ENCODE results near the gene MTHFD1L.
A peak's percentile ranks its signal among the peaks of the same experiment; 100 is the strongest.

The MTHFD1L gene

DNA sequence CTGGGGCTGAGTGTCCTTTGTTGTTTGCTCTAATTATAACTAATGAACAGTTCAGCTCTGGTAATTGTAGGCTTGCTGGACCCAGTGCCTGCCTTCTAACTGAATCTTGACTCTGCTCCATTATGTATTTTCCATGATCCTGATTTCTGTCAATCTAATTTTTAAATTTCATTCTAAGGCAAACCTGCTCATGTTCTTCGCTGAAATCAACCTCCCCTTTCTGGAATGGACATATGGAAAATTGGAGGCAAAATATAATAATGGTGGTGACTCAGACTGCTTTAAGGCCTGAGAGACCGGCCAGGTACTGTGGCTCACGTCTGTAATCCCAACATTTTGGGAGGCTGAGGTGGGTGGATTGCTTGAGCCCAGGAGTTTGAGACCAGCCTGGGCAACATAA, 191.6 kb downstream of the MTHFD1L start:
- Histone ChIP-seq H3K9me3 (ENCODE audit: control insufficient read depth in 5 of 5, low read length in 5 of 5) (no peaks in the 10 kb centered on the region), H3K9ac (ENCODE audit: low read length in 5 of 5) (no peak overlapping the region), H3K4me3 (ENCODE audit: low read depth in 1 of 5, low read length in 5 of 5) (no peak overlapping the region), H3K27ac (ENCODE audit: low read depth, low read length) (peak overlapping the region; percentile 44), H3K36me3 (ENCODE audit: control insufficient read depth in 5 of 5, insufficient read depth in 5 of 5, low read length in 5 of 5) (no peaks in the 10 kb centered on the region), H3K4me1 (ENCODE audit: control insufficient read depth in 5 of 5, insufficient read depth in 5 of 5, low read length in 5 of 5) (peaks cover 0 to 4% (median 0%) of the 10 kb centered on the region in 5 donors), H3K27me3 (ENCODE audit: control insufficient read depth in 5 of 5, insufficient read depth in 4 of 5, low read length in 5 of 5) (no peaks in the 10 kb centered on the region)

DNA sequence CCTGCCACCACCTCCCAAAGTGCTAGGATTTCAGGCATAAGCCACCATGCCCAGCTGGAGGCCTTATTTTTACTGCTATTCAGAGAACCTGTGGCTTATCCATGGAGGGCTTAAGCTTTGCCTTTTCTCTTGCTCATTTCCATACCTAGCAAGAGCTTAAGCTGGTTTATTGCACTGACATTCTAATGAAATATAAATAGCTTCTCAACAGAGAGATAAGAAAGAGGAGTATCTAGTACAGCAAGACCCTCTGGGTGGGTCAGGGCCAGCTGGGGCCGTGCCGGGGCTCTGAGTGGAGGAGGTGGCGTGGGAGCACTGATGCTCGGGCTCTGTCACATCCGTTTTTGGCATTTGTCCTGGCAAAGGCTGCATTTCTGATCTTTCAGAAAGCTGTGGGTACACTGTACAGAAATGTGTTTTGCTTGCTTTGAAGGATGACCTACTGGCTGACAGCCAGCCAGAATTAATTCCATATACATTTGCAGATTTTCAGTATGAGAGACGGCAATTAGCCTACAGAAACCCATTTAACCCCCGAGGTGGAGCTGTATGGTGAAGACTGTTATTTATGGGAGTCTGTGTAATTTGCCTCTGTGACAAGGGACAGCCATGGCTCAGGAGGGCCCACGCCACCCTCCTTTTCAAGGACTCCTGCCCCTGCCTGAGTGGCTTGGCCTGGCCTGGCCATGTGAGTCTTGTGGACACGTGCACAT, 192.7 kb downstream of the MTHFD1L start:
- no peaks in the 10 kb centered on the region for H3K36me3 ChIP-seq (ENCODE audit: control insufficient read depth in 5 of 5, insufficient read depth in 5 of 5, low read length in 5 of 5)
- no peak overlapping the region for H3K4me3 ChIP-seq (ENCODE audit: low read depth in 1 of 5, low read length in 5 of 5)
- no peaks in the 10 kb centered on the region for H3K9me3 ChIP-seq (ENCODE audit: control insufficient read depth in 5 of 5, low read length in 5 of 5)
- no peaks in the 10 kb centered on the region for H3K27me3 ChIP-seq (ENCODE audit: control insufficient read depth in 5 of 5, insufficient read depth in 4 of 5, low read length in 5 of 5)
- no peak overlapping the region for H3K27ac ChIP-seq (ENCODE audit: low read depth, low read length)
- H3K9ac ChIP-seq (ENCODE audit: low read length in 5 of 5): no peak overlapping the region
- peaks cover 0 to 4% (median 0%) of the 10 kb centered on the region in 5 donors for H3K4me1 ChIP-seq (ENCODE audit: control insufficient read depth in 5 of 5, insufficient read depth in 5 of 5, low read length in 5 of 5)

DNA sequence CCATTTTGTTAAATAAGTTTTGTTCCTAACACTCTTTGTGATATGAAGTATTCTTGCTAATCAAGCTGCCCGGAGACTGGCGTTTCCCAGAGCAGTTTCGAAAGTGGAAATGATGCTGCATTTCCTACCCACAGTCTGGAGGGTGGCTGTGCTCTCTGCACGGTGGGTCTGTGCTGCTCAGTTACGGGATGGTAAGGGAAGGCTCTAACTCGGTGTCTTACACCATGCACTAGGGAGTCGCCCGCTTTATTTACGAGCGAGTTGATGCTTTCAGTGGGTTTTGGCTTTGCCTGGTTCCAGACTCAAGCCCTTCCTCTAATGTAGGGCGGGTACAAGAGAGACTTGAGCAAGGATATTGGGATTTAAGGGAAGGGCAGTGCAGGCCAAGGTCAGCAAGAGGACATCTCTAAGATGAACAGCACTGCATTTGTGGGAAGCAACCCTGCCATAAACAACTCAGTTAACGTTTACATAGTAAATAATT, 194.2 kb downstream of the MTHFD1L start:
- H3K4me1 ChIP-seq (ENCODE audit: control insufficient read depth in 5 of 5, insufficient read depth in 5 of 5, low read length in 5 of 5): peaks cover 0 to 11% (median 0%) of the 10 kb centered on the region in 5 donors
- no peak overlapping the region for H3K27ac ChIP-seq (ENCODE audit: low read depth, low read length)
- H3K9me3 ChIP-seq (ENCODE audit: control insufficient read depth in 5 of 5, low read length in 5 of 5): no peaks in the 10 kb centered on the region
- H3K27me3 ChIP-seq (ENCODE audit: control insufficient read depth in 5 of 5, insufficient read depth in 4 of 5, low read length in 5 of 5): no peaks in the 10 kb centered on the region
- H3K36me3 ChIP-seq (ENCODE audit: control insufficient read depth in 5 of 5, insufficient read depth in 5 of 5, low read length in 5 of 5): no peaks in the 10 kb centered on the region
- H3K9ac ChIP-seq (ENCODE audit: low read length in 5 of 5): no peak overlapping the region
- no peak overlapping the region for H3K4me3 ChIP-seq (ENCODE audit: low read depth in 1 of 5, low read length in 5 of 5)

DNA sequence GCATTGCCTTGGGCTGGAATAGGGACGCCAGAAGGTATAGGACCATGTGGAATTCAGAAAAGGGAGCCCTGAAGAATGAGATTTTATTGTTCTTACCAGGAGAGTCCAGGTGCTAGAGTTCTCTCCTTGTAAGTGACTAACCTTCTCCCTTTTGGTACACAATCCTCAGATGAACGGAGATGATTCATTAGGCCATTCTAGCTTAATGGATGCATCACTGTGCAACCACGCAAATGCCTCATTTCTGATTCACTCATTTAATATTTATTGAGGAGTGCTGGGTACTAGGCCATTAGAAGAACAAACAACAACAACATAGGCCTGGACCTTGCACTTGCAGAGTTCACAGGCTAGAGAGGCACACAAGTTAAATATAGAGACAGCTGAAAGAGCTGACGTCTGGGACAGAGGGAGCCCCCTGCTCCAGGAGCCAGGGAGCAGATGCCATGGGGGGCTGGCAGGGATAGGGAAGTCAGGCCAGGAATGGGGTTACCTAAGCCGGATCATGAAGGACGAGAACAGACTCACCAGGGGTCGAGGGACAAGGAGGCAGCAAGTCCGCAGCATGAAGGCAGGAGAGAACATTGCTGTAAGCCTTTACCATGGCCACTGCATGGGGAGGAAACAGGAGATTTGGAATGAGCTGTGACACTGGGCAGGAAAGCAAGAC, 194.7 kb downstream of the MTHFD1L start:
- Histone ChIP-seq H3K9me3 (ENCODE audit: control insufficient read depth in 5 of 5, low read length in 5 of 5) (no peaks in the 10 kb centered on the region), H3K4me3 (ENCODE audit: low read depth in 1 of 5, low read length in 5 of 5) (no peak overlapping the region), H3K27me3 (ENCODE audit: control insufficient read depth in 5 of 5, insufficient read depth in 4 of 5, low read length in 5 of 5) (no peaks in the 10 kb centered on the region), H3K27ac (ENCODE audit: low read depth, low read length) (no peak overlapping the region), H3K36me3 (ENCODE audit: control insufficient read depth in 5 of 5, insufficient read depth in 5 of 5, low read length in 5 of 5) (no peaks in the 10 kb centered on the region), H3K4me1 (ENCODE audit: control insufficient read depth in 5 of 5, insufficient read depth in 5 of 5, low read length in 5 of 5) (peaks cover 2 to 16% (median 4%) of the 10 kb centered on the region in 5 donors), H3K9ac (ENCODE audit: low read length in 5 of 5) (no peak overlapping the region)

DNA sequence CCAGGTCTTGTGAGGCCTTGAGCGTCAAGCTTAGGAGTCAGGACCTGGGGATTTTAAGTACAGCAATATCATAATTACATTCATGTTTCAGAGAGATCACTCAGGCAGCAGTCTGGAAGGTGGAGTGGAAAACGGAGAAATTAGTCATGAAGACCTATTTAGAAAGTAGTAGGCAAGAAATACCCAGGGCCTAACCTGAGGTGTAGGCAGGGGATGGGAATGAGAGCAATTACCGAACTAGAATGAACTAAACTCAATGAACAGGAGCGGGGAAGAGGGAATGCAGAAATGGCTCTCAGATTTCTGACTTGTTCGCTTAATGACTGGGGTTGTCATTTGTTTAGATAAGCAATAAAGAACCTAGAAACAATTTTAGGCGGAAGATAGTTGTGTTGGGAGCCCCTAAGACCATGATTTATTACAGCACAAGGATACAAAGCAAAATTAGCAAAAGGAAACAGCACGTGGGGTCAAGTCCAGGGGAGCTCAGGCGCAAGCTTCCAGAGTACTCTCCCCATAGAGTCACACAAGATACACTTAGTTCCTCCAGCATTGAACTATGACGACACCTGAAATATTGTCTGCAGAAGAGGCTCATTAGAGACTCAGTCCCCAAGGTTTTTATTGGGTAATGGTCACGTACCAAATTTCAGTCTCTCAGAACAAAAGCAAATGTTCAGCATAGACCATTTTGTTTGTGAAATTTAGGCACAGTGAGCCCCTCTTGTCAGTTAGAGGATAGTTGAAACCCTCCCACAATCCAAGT, 195.4 kb downstream of the MTHFD1L start:
- no peaks in the 10 kb centered on the region for H3K27me3 ChIP-seq (ENCODE audit: control insufficient read depth in 5 of 5, insufficient read depth in 4 of 5, low read length in 5 of 5)
- H3K9ac ChIP-seq (ENCODE audit: low read length in 5 of 5): no peak overlapping the region
- H3K36me3 ChIP-seq (ENCODE audit: control insufficient read depth in 5 of 5, insufficient read depth in 5 of 5, low read length in 5 of 5): no peaks in the 10 kb centered on the region
- H3K9me3 ChIP-seq (ENCODE audit: control insufficient read depth in 5 of 5, low read length in 5 of 5): no peaks in the 10 kb centered on the region
- no peak overlapping the region for H3K4me3 ChIP-seq (ENCODE audit: low read depth in 1 of 5, low read length in 5 of 5)
- H3K27ac ChIP-seq (ENCODE audit: low read depth, low read length): no peak overlapping the region
- peaks cover 2 to 23% (median 11%) of the 10 kb centered on the region in 5 donors for H3K4me1 ChIP-seq (ENCODE audit: control insufficient read depth in 5 of 5, insufficient read depth in 5 of 5, low read length in 5 of 5)

DNA sequence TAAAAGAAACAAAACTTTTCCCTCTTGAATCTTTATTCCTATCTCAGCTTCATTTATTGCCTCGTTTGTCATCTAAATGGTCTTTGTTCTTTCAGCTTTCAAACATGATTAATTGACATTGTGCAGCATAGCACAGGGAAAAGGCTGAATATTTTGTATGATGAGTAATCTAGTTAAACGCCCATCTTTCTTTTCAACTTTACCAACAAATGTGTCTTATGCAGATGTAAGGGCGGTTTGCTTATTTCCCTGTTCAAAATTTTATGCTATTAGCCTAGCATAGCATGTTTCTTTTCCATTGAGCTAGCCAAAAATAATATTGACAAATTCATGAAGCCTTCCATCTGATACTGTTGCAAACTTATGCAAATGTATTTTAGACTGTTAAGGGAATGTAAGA, 197.8 kb downstream of the MTHFD1L start:
- H3K9me3 ChIP-seq (ENCODE audit: control insufficient read depth in 5 of 5, low read length in 5 of 5): no peaks in the 10 kb centered on the region
- no peaks in the 10 kb centered on the region for H3K27me3 ChIP-seq (ENCODE audit: control insufficient read depth in 5 of 5, insufficient read depth in 4 of 5, low read length in 5 of 5)
- no peak overlapping the region for H3K27ac ChIP-seq (ENCODE audit: low read depth, low read length)
- no peaks in the 10 kb centered on the region for H3K36me3 ChIP-seq (ENCODE audit: control insufficient read depth in 5 of 5, insufficient read depth in 5 of 5, low read length in 5 of 5)
- H3K9ac ChIP-seq (ENCODE audit: low read length in 5 of 5): no peak overlapping the region
- peaks cover 8 to 31% (median 19%) of the 10 kb centered on the region in 5 donors for H3K4me1 ChIP-seq (ENCODE audit: control insufficient read depth in 5 of 5, insufficient read depth in 5 of 5, low read length in 5 of 5)
- no peak overlapping the region for H3K4me3 ChIP-seq (ENCODE audit: low read depth in 1 of 5, low read length in 5 of 5)

DNA sequence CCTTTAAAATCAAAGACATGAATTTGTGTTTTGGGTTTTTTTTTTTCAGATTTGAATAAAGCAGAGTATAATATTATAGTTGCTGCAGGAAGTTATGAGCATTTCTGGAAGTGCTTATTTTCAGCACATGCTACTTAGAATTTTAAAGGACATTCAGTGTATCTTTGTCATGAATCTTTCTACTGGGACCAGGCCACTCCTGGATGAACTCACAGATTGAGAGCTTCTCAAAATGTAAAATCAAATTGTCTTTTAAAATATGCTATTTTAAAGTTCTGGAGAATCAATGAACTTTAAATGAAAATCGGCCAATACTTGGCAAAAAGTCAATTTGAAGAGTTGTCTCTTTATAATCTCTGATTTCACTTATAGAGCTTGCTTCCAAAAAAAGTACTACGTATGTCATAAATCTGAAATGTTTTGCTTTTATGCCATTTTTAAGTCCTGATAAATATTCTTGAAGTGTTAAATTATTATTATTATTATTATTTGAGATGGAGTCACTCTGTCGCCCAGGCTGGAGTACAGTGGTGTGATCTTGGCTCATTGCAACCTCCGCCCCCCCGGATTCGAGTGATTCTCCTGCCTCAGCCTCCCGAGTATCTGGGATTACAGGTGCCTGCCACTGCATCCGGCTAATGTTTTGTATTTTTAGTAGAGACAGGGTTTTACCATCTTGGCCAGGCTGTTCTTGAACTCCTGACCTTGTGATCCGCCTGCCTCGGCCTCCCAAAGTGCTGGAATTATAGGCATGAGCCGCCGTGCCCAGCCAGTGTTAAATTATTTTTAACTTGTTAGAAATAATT, 198.5 kb downstream of the MTHFD1L start:
- Histone ChIP-seq H3K4me1 (ENCODE audit: control insufficient read depth in 5 of 5, insufficient read depth in 5 of 5, low read length in 5 of 5) (peaks cover 8 to 37% (median 26%) of the 10 kb centered on the region in 5 donors), H3K36me3 (ENCODE audit: control insufficient read depth in 5 of 5, insufficient read depth in 5 of 5, low read length in 5 of 5) (no peaks in the 10 kb centered on the region), H3K27ac (ENCODE audit: low read depth, low read length) (no peak overlapping the region), H3K9ac (ENCODE audit: low read length in 5 of 5) (no peak overlapping the region), H3K27me3 (ENCODE audit: control insufficient read depth in 5 of 5, insufficient read depth in 4 of 5, low read length in 5 of 5) (no peaks in the 10 kb centered on the region), H3K4me3 (ENCODE audit: low read depth in 1 of 5, low read length in 5 of 5) (no peak overlapping the region), H3K9me3 (ENCODE audit: control insufficient read depth in 5 of 5, low read length in 5 of 5) (no peaks in the 10 kb centered on the region)

DNA sequence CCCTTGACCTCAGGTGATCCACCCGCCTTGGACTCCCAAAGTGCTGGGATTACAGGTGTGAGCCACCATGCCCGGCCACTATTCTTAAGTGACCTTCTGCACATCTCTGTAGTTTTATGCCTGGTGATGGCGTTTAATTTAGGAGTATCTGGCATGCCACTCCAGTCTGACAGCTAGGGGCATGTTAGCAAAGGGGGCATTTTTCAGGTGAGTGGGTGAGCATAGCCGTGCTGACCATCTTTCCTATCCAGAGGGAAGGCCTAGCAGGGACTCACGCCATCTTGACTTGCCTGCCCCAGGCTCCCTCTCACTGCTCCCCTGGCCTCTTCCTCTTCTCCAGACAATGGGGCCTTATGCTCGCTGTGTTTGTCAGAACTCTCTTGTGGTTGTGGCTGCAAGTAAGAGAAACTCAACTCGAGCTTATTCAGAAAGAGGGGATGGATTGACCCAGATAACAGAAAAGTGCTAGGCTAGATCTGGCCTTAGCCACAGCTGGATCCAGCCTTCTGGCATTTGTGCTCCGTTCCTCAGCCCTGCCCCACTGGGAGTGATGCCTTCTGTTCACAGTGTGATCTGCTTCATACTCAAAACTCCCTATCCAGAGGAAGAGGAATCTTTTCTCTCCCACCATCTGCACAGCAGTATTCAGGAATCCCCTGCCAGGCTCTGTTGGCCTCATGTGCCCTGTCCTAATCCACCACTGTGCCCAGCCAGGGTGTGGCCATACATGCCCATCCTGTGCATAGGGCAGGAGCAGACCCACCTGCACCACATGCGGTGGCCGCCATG, 199.7 kb downstream of the MTHFD1L start:
- H3K9ac ChIP-seq (ENCODE audit: low read length in 5 of 5): no peak overlapping the region
- H3K36me3 ChIP-seq (ENCODE audit: control insufficient read depth in 5 of 5, insufficient read depth in 5 of 5, low read length in 5 of 5): no peaks in the 10 kb centered on the region
- no peaks in the 10 kb centered on the region for H3K27me3 ChIP-seq (ENCODE audit: control insufficient read depth in 5 of 5, insufficient read depth in 4 of 5, low read length in 5 of 5)
- H3K27ac ChIP-seq (ENCODE audit: low read depth, low read length): peak overlapping the region; percentile 19
- no peak overlapping the region for H3K4me3 ChIP-seq (ENCODE audit: low read depth in 1 of 5, low read length in 5 of 5)
- H3K4me1 ChIP-seq (ENCODE audit: control insufficient read depth in 5 of 5, insufficient read depth in 5 of 5, low read length in 5 of 5): peaks cover 8 to 49% (median 32%) of the 10 kb centered on the region in 5 donors
- H3K9me3 ChIP-seq (ENCODE audit: control insufficient read depth in 5 of 5, low read length in 5 of 5): no peaks in the 10 kb centered on the region

All from subcutaneous abdominal adipose tissue (tissue), 5 donors.